Fibroblast of pulmonary artery (primary cell): ENCODE results near the gene TBCE.

ENCODE experiments used
- DNase-seq: peaks from one replicate; pipeline ENCODE4 v3.0.0-alpha.2; 2010; ENCODE audit warnings: low read depth
- H3K4me3 ChIP-seq: replicated peaks from 2 replicates; pipeline ENCODE4 v1.5.1; 2011; ENCODE audit warnings: low read depth, mild to moderate bottlenecking, control low read depth, low read length, moderate library complexity
- CTCF ChIP-seq: IDR thresholded peaks from 2 replicates; pipeline ENCODE4 v1.5.1; 2011; ENCODE audit warnings: mild to moderate bottlenecking, control low read depth, low read length, inconsistent platforms; ENCODE audit errors: missing control alignments

TBCE gene

GRCh38 chr1:235336903-235337302 lies 30.3 kb upstream of the TBCE start:
- H3K4me3 ChIP-seq = no peak overlapping the region
- no peak for DNase-seq
- no peak for TF ChIP-seq CTCF

- no peak for DNase-seq
- TF ChIP-seq CTCF = no peak
These were observed 27.5 kb upstream of the TBCE start for GRCh38 chr1:235339746-235340145.

GRCh38 chr1:235341334-235341733 lies 25.9 kb upstream of the TBCE start:
- no peak overlapping the region for H3K4me3 ChIP-seq
- TF ChIP-seq CTCF = no peak

More at GRCh38 chr1:235339746-235340145, 27.5 kb upstream of the TBCE start:
- no peak overlapping the region for H3K4me3 ChIP-seq

GRCh38 chr1:235342039-235342438 lies 25.2 kb upstream of the TBCE start:
- TF ChIP-seq CTCF = no peak
- no peak for DNase-seq
- H3K4me3 ChIP-seq = no peak overlapping the region

More at GRCh38 chr1:235341334-235341733, 25.9 kb upstream of the TBCE start:
- DNase-seq = no peak

GRCh38 chr1:235342471-235342870 lies 24.8 kb upstream of the TBCE start:
- no peak overlapping the region for H3K4me3 ChIP-seq
- DNase-seq = no peak
- TF ChIP-seq CTCF = no peak

GRCh38 chr1:235343726-235344125 lies 23.5 kb upstream of the TBCE start:
- no peak for TF ChIP-seq CTCF
- DNase-seq = no peak
- no peak overlapping the region for H3K4me3 ChIP-seq

GRCh38 chr1:235351441-235351840 lies 15.8 kb upstream of the TBCE start:
- no peak overlapping the region for H3K4me3 ChIP-seq
- no peak for TF ChIP-seq CTCF
- DNase-seq = no peak
